Prostate gland (tissue), 2 donors: ENCODE data around the gene ZFP42.

Source experiments
- POLR2AphosphoS5 ChIP-seq: sonication (generic); formaldehyde crosslinking; IDR thresholded peaks from one replicate; pipeline ENCODE4 v1.6.1; 2017; ENCODE audit warnings: antibody characterized with exemption
- TF ChIP-seq, protein P1 (sequence below), 4 experiments: fragments of 200-600 bp in 2 of 4; fragments of 450-650 bp in 2 of 4; sonication (generic) in 2 of 4; IDR thresholded peaks; 1 replicate in 3 of 4; 2 replicates in 1 of 4; pipeline ENCODE4 v1.5.1; 2016 to 2019; ENCODE audit warnings: antibody characterized with exemption in 4 of 4, mild to moderate bottlenecking in 2 of 4, moderate library complexity in 2 of 4

DNA sequence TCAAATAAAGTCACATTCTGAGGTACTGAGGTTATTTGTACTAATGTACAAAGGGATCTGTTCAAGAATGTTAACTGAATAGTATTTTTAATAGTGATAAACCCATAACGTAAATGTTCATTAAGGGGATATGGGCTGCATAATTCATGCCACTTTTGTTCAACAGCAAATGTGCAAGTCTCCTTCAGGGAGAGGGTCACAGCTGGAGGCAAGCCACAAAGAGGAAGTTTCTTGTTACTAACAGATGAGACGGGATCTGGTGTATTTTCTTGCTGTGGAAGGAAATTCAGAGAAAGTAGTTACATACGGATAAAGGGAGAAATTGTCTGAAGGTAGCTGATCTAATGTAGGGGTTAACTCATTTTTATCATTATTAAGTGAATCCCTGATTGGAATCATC is 10.0 kb downstream of the ZFP42 start:
- TF ChIP-seq, protein P1, sequence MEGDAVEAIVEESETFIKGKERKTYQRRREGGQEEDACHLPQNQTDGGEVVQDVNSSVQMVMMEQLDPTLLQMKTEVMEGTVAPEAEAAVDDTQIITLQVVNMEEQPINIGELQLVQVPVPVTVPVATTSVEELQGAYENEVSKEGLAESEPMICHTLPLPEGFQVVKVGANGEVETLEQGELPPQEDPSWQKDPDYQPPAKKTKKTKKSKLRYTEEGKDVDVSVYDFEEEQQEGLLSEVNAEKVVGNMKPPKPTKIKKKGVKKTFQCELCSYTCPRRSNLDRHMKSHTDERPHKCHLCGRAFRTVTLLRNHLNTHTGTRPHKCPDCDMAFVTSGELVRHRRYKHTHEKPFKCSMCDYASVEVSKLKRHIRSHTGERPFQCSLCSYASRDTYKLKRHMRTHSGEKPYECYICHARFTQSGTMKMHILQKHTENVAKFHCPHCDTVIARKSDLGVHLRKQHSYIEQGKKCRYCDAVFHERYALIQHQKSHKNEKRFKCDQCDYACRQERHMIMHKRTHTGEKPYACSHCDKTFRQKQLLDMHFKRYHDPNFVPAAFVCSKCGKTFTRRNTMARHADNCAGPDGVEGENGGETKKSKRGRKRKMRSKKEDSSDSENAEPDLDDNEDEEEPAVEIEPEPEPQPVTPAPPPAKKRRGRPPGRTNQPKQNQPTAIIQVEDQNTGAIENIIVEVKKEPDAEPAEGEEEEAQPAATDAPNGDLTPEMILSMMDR (IDR thresholded peaks at IDR 0.05), result no peak
- TF ChIP-seq POLR2AphosphoS5, result no peak
